Stomach (tissue), 9 donors: ENCODE measurements around the gene CCDC178. TPM values are rescaled to one million over a fixed set of nuclear protein-coding genes. Genes with fewer than 3 reads are reported as not detected.

ENCODE experiments used
- DNase-seq, 2 donors: peaks; one replicate each; pipeline versions ENCODE4 v3.0.0 to v3.0.0-alpha.2; 2013 to 2019
- H3K27ac ChIP-seq, 5 donors: fragments of 200-600 bp in 4 of 5; sonication (generic) in 4 of 5; one replicate each; pipeline ENCODE4 v1.5.1; 2013 to 2019; ENCODE audit warnings: mild to moderate bottlenecking in 1 of 5, moderate library complexity in 1 of 5
- H3K27me3 ChIP-seq, 3 donors: fragments of 200-600 bp; sonication (generic); one replicate each; pipeline ENCODE4 v1.5.1; 2017 to 2019; ENCODE audit warnings: mixed run types in 1 of 3
- H3K36me3 ChIP-seq, 4 donors: fragments of 200-600 bp; sonication (generic); 1 replicate in 3 of 4; 2 replicates in 1 of 4; pipeline ENCODE4 v1.5.1; 2016 to 2019
- H3K4me1 ChIP-seq, 4 donors: fragments of 200-600 bp; sonication (generic); one replicate each; pipeline ENCODE4 v1.5.1; 2016 to 2019
- H3K4me3 ChIP-seq, 4 donors: fragments of 200-600 bp; sonication (generic) in 3 of 4; one replicate each; pipeline ENCODE4 v1.5.1; 2016 to 2019; ENCODE audit warnings: mild to moderate bottlenecking in 1 of 4
- H3K9me3 ChIP-seq, 4 donors: fragments of 200-600 bp; sonication (generic); one replicate each; pipeline ENCODE4 v1.5.1; 2016 to 2019
- CTCF ChIP-seq, 7 experiments: fragments of 450-650 bp in 4 of 7; fragments of 200-600 bp in 3 of 7; sonication (generic) in 3 of 7; IDR thresholded peaks; one replicate each; pipeline ENCODE4 v1.5.1; 2016 to 2019; ENCODE audit warnings: antibody characterized with exemption in 7 of 7, control low read depth in 2 of 7, mild to moderate bottlenecking in 1 of 7
- EP300 ChIP-seq: sonication (generic); formaldehyde crosslinking; IDR thresholded peaks from one replicate; pipeline ENCODE4 v1.6.1; 2017; ENCODE audit warnings: antibody characterized with exemption
- POLR2A ChIP-seq, 4 donors: fragments of 450-650 bp; IDR thresholded peaks; one replicate each; pipeline ENCODE4 v1.6.1; 2016; ENCODE audit warnings: antibody characterized with exemption in 4 of 4, control low read depth in 2 of 4, mild to moderate bottlenecking in 1 of 4, moderate library complexity in 1 of 4
- POLR2AphosphoS5 ChIP-seq, 3 donors: sonication (generic); formaldehyde crosslinking; IDR thresholded peaks; one replicate each; pipeline ENCODE4 v1.6.1; 2016; ENCODE audit warnings: antibody characterized with exemption in 3 of 3
- WGBS, 5 donors: extraction: QIAGEN DNeasy Blood & Tissue Kit in 3 of 5; methylation state at CpG; one replicate each; pipeline versions ENCODE4 v1.1.5 to v1.1.7; 2013 to 2018; 5-methylcytosine and 5-hydroxymethylcytosine counted together
- intact Hi-C: fragments of 100-400 bp; cut with DNase I; formaldehyde crosslinking; loops from one replicate; pipeline ENCODE4 v1.15.1; 2023; ENCODE audit warnings: low total_unique reads
- polyA plus RNA-seq, 3 donors: library from polyadenylated mRNA; stranded (reverse); fragments of 200-250 nt; gene quantifications; one replicate each; pipeline ENCODE4 v1.2.3, GENCODE V29; 2013
- total RNA-seq, 5 donors: library from RNA; depleted of rRNA; stranded (reverse); fragments of >200 nt; gene quantifications; one replicate each; pipeline versions ENCODE4 v1.1.0 to v1.2.3, GENCODE V29; 2014 to 2016
- donor health status: healthy with polysubstance abuse.
- donor health status: Bipolar disorder and iron deficiency.
- donor health status: healthy.

Gene CCDC178
- total and polyA plus RNA-seq, 8 donors, result 0.38 to 24.5 (median 1.8) TPM; not detected in 4

GRCh38 chr18:33014060-33014796 is 426.3 kb downstream of the CCDC178 start:
- Histone ChIP-seq H3K27ac (no peak overlapping the region), H3K27me3 (no peaks in the 10 kb centered on the region), H3K9me3 (no peaks in the 10 kb centered on the region), H3K4me3 (no peak overlapping the region), H3K4me1 (peaks cover 0 to 7% (median 2%) of the 10 kb centered on the region in 4 donors), H3K36me3 (no peaks in the 10 kb centered on the region)
- whole genome bisulfite sequencing, 5 donors, result 7 to 21% (median 10%) methylated on average over 5 of the region's 5 CpGs
- DNase-seq, result peak in 1 of 2 donors; percentile 19
- intact Hi-C loops, result no loop called here
- TF ChIP-seq CTCF (IDR thresholded peaks at IDR 0.05), result no peak
- no peak for TF ChIP-seq EP300
- peak in 2 of 3 donors; percentile 53 to 56 for TF ChIP-seq POLR2AphosphoS5 (IDR thresholded peaks at IDR 0.05)
- TF ChIP-seq POLR2A (IDR thresholded peaks at IDR 0.05), result no peak

- Histone ChIP-seq H3K36me3 (no peaks in the 10 kb centered on the region), H3K4me1 (peaks cover 0 to 7% (median 2%) of the 10 kb centered on the region in 4 donors), H3K9me3 (no peaks in the 10 kb centered on the region), H3K27ac (no peak overlapping the region), H3K27me3 (no peaks in the 10 kb centered on the region), H3K4me3 (no peak overlapping the region)
- intact Hi-C loops, result no loop called here
- WGBS, 5 donors, result 37 to 74% (median 67%) methylated on average over 2 of the region's 2 CpGs
- TF ChIP-seq CTCF (IDR thresholded peaks at IDR 0.05) (no peak), POLR2A (IDR thresholded peaks at IDR 0.05) (no peak), EP300 (no peak), POLR2AphosphoS5 (IDR thresholded peaks at IDR 0.05) (no peak)
- no peak for DNase-seq
These were observed 430.4 kb downstream of the CCDC178 start for GRCh38 chr18:33010149-33010548.

GRCh38 chr18:32998921-32999320 is 441.6 kb downstream of the CCDC178 start:
- Histone ChIP-seq H3K4me1 (no peaks in the 10 kb centered on the region), H3K36me3 (no peaks in the 10 kb centered on the region), H3K4me3 (no peak overlapping the region), H3K27ac (no peak overlapping the region), H3K27me3 (no peaks in the 10 kb centered on the region), H3K9me3 (peaks cover 0 to 29% (median 6%) of the 10 kb centered on the region in 4 donors)
- TF ChIP-seq CTCF (IDR thresholded peaks at IDR 0.05), result no peak
- no peak for TF ChIP-seq EP300
- TF ChIP-seq POLR2AphosphoS5 (IDR thresholded peaks at IDR 0.05), result no peak
- TF ChIP-seq POLR2A (IDR thresholded peaks at IDR 0.05), result no peak
- intact Hi-C loops, result no loop called here
- WGBS, 5 donors, result 86 to 100% (median 94%) methylated on average over 1 of the region's 1 CpG
- DNase-seq, result no peak

GRCh38 chr18:32998285-32998684 is 442.2 kb downstream of the CCDC178 start:
- H3K36me3 ChIP-seq, result no peaks in the 10 kb centered on the region
- no peaks in the 10 kb centered on the region for H3K27me3 ChIP-seq
- peaks cover 0 to 29% (median 6%) of the 10 kb centered on the region in 4 donors for H3K9me3 ChIP-seq
- intact Hi-C loops, result no loop called here
- no peak overlapping the region for H3K27ac ChIP-seq
- TF ChIP-seq POLR2AphosphoS5 (IDR thresholded peaks at IDR 0.05) (no peak), EP300 (no peak), CTCF (IDR thresholded peaks at IDR 0.05) (no peak), POLR2A (IDR thresholded peaks at IDR 0.05) (no peak)
- no peak overlapping the region for H3K4me3 ChIP-seq
- DNase-seq, result no peak
- H3K4me1 ChIP-seq, result no peaks in the 10 kb centered on the region
- 73 to 78% (median 77%) methylated on average over 3 of the region's 3 CpGs for WGBS, 5 donors
